Endothelial cell of umbilical vein (primary cell): ENCODE results near the gene PLEKHG1. TPM values are rescaled to one million over a fixed set of nuclear protein-coding genes. Genes with fewer than 3 reads are reported as not detected.

Experiments
- BruUV-seq: library from RNA; stranded (reverse); fragments of 400-500 nt; replicated peaks from 2 replicates; lab custom pipeline; 2021; lab: Mats Ljungman, UMichigan
- CTCF ChIA-PET: fragments of 300-600, 350-600 bp; sonication (Branson Sonifier 250); formaldehyde crosslinking; loops from one replicate; lab custom pipeline; 2021; ENCODE audit warnings: antibody characterized with exemption, inconsistent platforms; lab: Charles Lee
- POLR2A ChIA-PET: fragments of 300-600, 350-600 bp; sonication (Branson Sonifier 250); formaldehyde crosslinking; loops from one replicate; lab custom pipeline; 2021; ENCODE audit warnings: antibody characterized with exemption, inconsistent platforms; lab: Charles Lee
- DNase-seq: peaks from one replicate; pipeline ENCODE4 v3.0.0-alpha.2; 2011; ENCODE audit warnings: low read depth, low spot score
- FAIRE-seq: peaks from 2 replicates; lab custom pipeline; 2011; peaks lifted over from hg19 to GRCh38; lab: Jason Lieb, UNC
- H2AFZ ChIP-seq: 2 replicates; pipeline ENCODE4 v1.6.0; 2012; ENCODE audit warnings: low read depth, low read length, control low read depth, inconsistent platforms
- H3K27ac ChIP-seq: 2 replicates; pipeline ENCODE4 v1.5.1; 2011; ENCODE audit warnings: low read depth, mild to moderate bottlenecking, control low read depth, low read length, moderate library complexity; ENCODE audit not compliant: insufficient read depth
- H3K27me3 ChIP-seq, 2 experiments: 2 replicates each; pipeline versions ENCODE4 v1.6.0 to v1.6.1; 2011; ENCODE audit warnings: low read length in 2 of 2, mixed read lengths in 1 of 2; ENCODE audit not compliant: control insufficient read depth in 2 of 2, insufficient read depth in 2 of 2
- H3K36me3 ChIP-seq, 2 experiments: 2 replicates in 1 of 2; 3 replicates in 1 of 2; pipeline ENCODE4 v1.5.1; 2011; ENCODE audit warnings: low read length in 2 of 2, mild to moderate bottlenecking in 1 of 2, moderate library complexity in 1 of 2; ENCODE audit not compliant: control insufficient read depth in 2 of 2, insufficient read depth in 2 of 2; ENCODE audit errors: extremely low read depth in 1 of 2
- H3K4me1 ChIP-seq: 3 replicates; pipeline ENCODE4 v1.5.1; 2011; ENCODE audit warnings: mild to moderate bottlenecking, low read length; ENCODE audit not compliant: control insufficient read depth, insufficient read depth; ENCODE audit errors: extremely low read depth
- H3K4me2 ChIP-seq: 2 replicates; pipeline ENCODE4 v1.6.1; 2011; ENCODE audit warnings: low read length, control low read depth, mixed read lengths; ENCODE audit not compliant: insufficient read depth
- H3K4me3 ChIP-seq, 3 experiments: fragments of 200-600 bp in 1 of 3; sonication (generic), shearing (Covaris generic) in 1 of 3; replicated peaks in 1 of 3; 2 replicates each; pipeline ENCODE4 v1.5.1; 2011 to 2016; ENCODE audit warnings: control low read depth in 3 of 3, low read length in 3 of 3, mild to moderate bottlenecking in 2 of 3, inconsistent platforms in 1 of 3, low read depth in 1 of 3, moderate library complexity in 1 of 3; ENCODE audit not compliant: insufficient read depth in 1 of 3
- H3K79me2 ChIP-seq: 2 replicates; pipeline ENCODE4 v1.6.0; 2012; ENCODE audit warnings: low read length, inconsistent platforms; ENCODE audit not compliant: control insufficient read depth, insufficient read depth
- H3K9ac ChIP-seq: replicated peaks from 2 replicates; pipeline ENCODE3; 2011; ENCODE audit warnings: low read length, control low read depth; ENCODE audit not compliant: insufficient read depth; ENCODE audit errors: extremely low read depth
- H3K9me1 ChIP-seq: replicated peaks from 3 replicates; pipeline ENCODE4 v1.6.0; 2011; ENCODE audit warnings: mild to moderate bottlenecking, low read length; ENCODE audit not compliant: control insufficient read depth, insufficient read depth; ENCODE audit errors: extremely low read depth
- H3K9me3 ChIP-seq: replicated peaks from 2 replicates; pipeline ENCODE4 v1.5.1; 2012; ENCODE audit warnings: low read length, inconsistent platforms; ENCODE audit not compliant: control insufficient read depth, insufficient read depth
- H4K20me1 ChIP-seq: replicated peaks from 2 replicates; pipeline ENCODE3; 2011; ENCODE audit warnings: mild to moderate bottlenecking, low read length; ENCODE audit not compliant: control insufficient read depth, insufficient read depth; ENCODE audit errors: extremely low read depth
- CTCF ChIP-seq, 2 donors: IDR thresholded peaks; 1 replicate in 1 of 2; 2 replicates in 1 of 2; pipeline ENCODE4 v1.5.1; 2011; ENCODE audit warnings: low read length in 2 of 2, mild to moderate bottlenecking in 2 of 2, moderate library complexity in 2 of 2, control low read depth in 1 of 2, inconsistent platforms in 1 of 2, low read depth in 1 of 2; ENCODE audit not compliant: insufficient read depth in 1 of 2; ENCODE audit errors: extremely low read depth in 1 of 2
- EZH2 ChIP-seq: IDR thresholded peaks from 2 replicates; pipeline ENCODE4 v1.6.1; 2012; ENCODE audit warnings: borderline replicate concordance, low read depth, mild to moderate bottlenecking, moderate library complexity, low read length, inconsistent platforms; ENCODE audit not compliant: severe bottlenecking
- FOS ChIP-seq: IDR thresholded peaks from 2 replicates; pipeline ENCODE4 v1.6.1; 2011; ENCODE audit warnings: mild to moderate bottlenecking, low read length, moderate library complexity, borderline replicate concordance; ENCODE audit not compliant: insufficient read depth
- GATA2 ChIP-seq: IDR thresholded peaks from 2 replicates; pipeline ENCODE4 v1.7.0; 2011; ENCODE audit warnings: low read depth, mild to moderate bottlenecking, moderate library complexity, mixed read lengths, low read length; ENCODE audit not compliant: insufficient read length, insufficient read depth
- JUN ChIP-seq: IDR thresholded peaks from 2 replicates; pipeline ENCODE4 v1.6.1; 2011; ENCODE audit warnings: borderline replicate concordance, low read depth; ENCODE audit not compliant: insufficient read length, insufficient read depth
- MAX ChIP-seq: IDR thresholded peaks from 2 replicates; pipeline ENCODE4 v1.6.1; 2011; ENCODE audit not compliant: insufficient read depth, insufficient read length
- MYC ChIP-seq: IDR thresholded peaks from one replicate; pipeline ENCODE4 v1.6.1; 2011; ENCODE audit warnings: mild to moderate bottlenecking, low read depth, low read length
- POLR2A ChIP-seq: IDR thresholded peaks from 2 replicates; pipeline ENCODE4 v1.6.1; 2012; ENCODE audit warnings: low read depth, mild to moderate bottlenecking, control low read depth, low read length
- POLR2AphosphoS5 ChIP-seq: IDR thresholded peaks from 2 replicates; pipeline ENCODE4 v1.6.1; 2012; ENCODE audit warnings: low read depth, mild to moderate bottlenecking, control low read depth, low read length, moderate library complexity; ENCODE audit not compliant: insufficient read depth
- dilution Hi-C: fragments of 300-500 bp; cut with MboI; formaldehyde crosslinking; loops from one replicate; pipeline ENCODE4 v1.15.0; 2019; ENCODE audit warnings: low sequenced_read_pairs; ENCODE audit not compliant: extremely low pct_ligation_motif_present
- intact Hi-C: fragments of 100-400 bp; cut with micrococcal nuclease; formaldehyde crosslinking; loops from one replicate; pipeline ENCODE4 v1.10.0; 2022
- polyA plus RNA-seq, 4 experiments: library from polyadenylated mRNA; depleted of rRNA in 3 of 4; stranded (reverse) in 3 of 4; unstranded in 1 of 4; fragments of >200 nt; gene quantifications; 2 replicates each; pipeline versions ENCODE4 v1.2.1 to v1.2.3, GENCODE V29; 2011 to 2012; ENCODE audit warnings: missing spikeins in 1 of 4
- total RNA-seq: library from RNA; stranded (reverse); gene quantifications from 2 replicates; pipeline ENCODE4 v1.2.3, GENCODE V29; 2021

Gene PLEKHG1
- total and polyA plus RNA-seq, 2 donors (not counting 3 experiments of a cell fraction or from before 2014, with no cell fraction given), result 8.8 to 62.5 TPM

- Histone ChIP-seq H3K79me2 (no peaks in the 10 kb centered on the region), H3K4me3 (no peak overlapping the region), H3K9ac (no peak overlapping the region), H3K27me3 (no peaks in the 10 kb centered on the region), H3K36me3 (no peaks in the 10 kb centered on the region), H3K27ac (no peak overlapping the region), H2AFZ (no peak overlapping the region), H4K20me1 (no peaks in the 10 kb centered on the region), H3K9me1 (no peaks in the 10 kb centered on the region), H3K4me1 (peaks cover 7% of the 10 kb centered on the region), H3K9me3 (no peaks in the 10 kb centered on the region), H3K4me2 (no peak overlapping the region)
- ChIA-PET POLR2A (no interaction called here), CTCF (no interaction called here)
- intact Hi-C loops (no loop called here), dilution Hi-C loops (no loop called here)
- TF ChIP-seq EZH2 (no peak), MYC (no peak), JUN (no peak), CTCF (IDR thresholded peaks at IDR 0.05; ENCODE audit: extremely low read depth in 1 of 2, insufficient read depth in 1 of 2, low read depth in 1 of 2, low read length in 2 of 2) (no peak), FOS (no peak), GATA2 (no peak), POLR2AphosphoS5 (no peak), POLR2A (no peak), MAX (no peak)
- DNase-seq, result no peak
- FAIRE-seq, result no peak
- no TSS peak for BruUV-seq
These were observed 40.2 kb downstream of the PLEKHG1 start for GRCh38 chr6:150639823-150640331.
